MV-4-11 (cell line): Measurements from ENCODE around the gene NPSR1.
"Not testable (repeated sequence)": the region's sequence is repeated elsewhere in the genome, so short reads cannot be mapped to it uniquely, and the experiment has no call there.

Experiments
- DNase-seq: peaks from one replicate; lab custom pipeline; 2025; lab: John Stamatoyannopoulos, UW

NPSR1 gene

GRCh38 chr7:34837801-34838201 lies 179.8 kb downstream of the NPSR1 start:
- no peak for DNase-seq

GRCh38 chr7:34838329-34838728 lies 180.3 kb downstream of the NPSR1 start:
- no peak for DNase-seq

GRCh38 chr7:34839645-34840044 lies 181.6 kb downstream of the NPSR1 start:
- no peak for DNase-seq

GRCh38 chr7:34840176-34840785 lies 182.3 kb downstream of the NPSR1 start:
- no peak for DNase-seq

- no peak for DNase-seq
These were observed 183.3 kb downstream of the NPSR1 start for GRCh38 chr7:34841326-34841725.

GRCh38 chr7:34842782-34843181 lies 184.8 kb downstream of the NPSR1 start:
- DNase-seq: no peak

GRCh38 chr7:34844406-34844805 lies 186.4 kb downstream of the NPSR1 start:
- no peak for DNase-seq

- DNase-seq: no peak
These were observed 187.1 kb downstream of the NPSR1 start for GRCh38 chr7:34844936-34845665.

- no peak for DNase-seq
These were observed 187.8 kb downstream of the NPSR1 start for GRCh38 chr7:34845666-34846361.

GRCh38 chr7:34846976-34847375 lies 189.0 kb downstream of the NPSR1 start:
- DNase-seq: no peak

- DNase-seq: no peak
These were observed 190.7 kb downstream of the NPSR1 start for GRCh38 chr7:34848670-34849069.

GRCh38 chr7:34849163-34849960 lies 191.3 kb downstream of the NPSR1 start:
- DNase-seq: no peak

- no peak for DNase-seq
These were observed 192.0 kb downstream of the NPSR1 start for GRCh38 chr7:34849986-34850385.

- no peak for DNase-seq
These were observed 192.7 kb downstream of the NPSR1 start for GRCh38 chr7:34850681-34851080.

GRCh38 chr7:34851431-34851830 lies 193.4 kb downstream of the NPSR1 start:
- DNase-seq: no peak

- DNase-seq: not testable (repeated sequence)
These were observed 200.4 kb downstream of the NPSR1 start for GRCh38 chr7:34858444-34858843.

- DNase-seq: not testable (repeated sequence)
These were observed 201.3 kb downstream of the NPSR1 start for GRCh38 chr7:34859281-34859680.

- not testable (repeated sequence) for DNase-seq
These were observed 208.2 kb downstream of the NPSR1 start for GRCh38 chr7:34866222-34866621.

GRCh38 chr7:34867341-34867740 lies 209.3 kb downstream of the NPSR1 start:
- DNase-seq: not testable (repeated sequence)

GRCh38 chr7:34868602-34869001 lies 210.6 kb downstream of the NPSR1 start:
- DNase-seq: not testable (repeated sequence)

- no peak for DNase-seq
These were observed 211.0 kb downstream of the NPSR1 start for GRCh38 chr7:34869057-34869456.

- not testable (repeated sequence) for DNase-seq
These were observed 212.0 kb downstream of the NPSR1 start for GRCh38 chr7:34870041-34870440.
